Glomerular endothelial cell (primary cell): Measurements from ENCODE around the gene ANKFY1. TPM values are rescaled to one million over a fixed set of nuclear protein-coding genes. Genes with fewer than 3 reads are reported as not detected.

Experiments
- DNase-seq: peaks from one replicate; pipeline ENCODE4 v3.0.0-alpha.2; 2011; ENCODE audit warnings: low read depth, low spot score; ENCODE audit errors: extremely low read depth
- total RNA-seq: library from RNA; depleted of rRNA; stranded (reverse); fragments of >200 nt; gene quantifications from 2 replicates; pipeline ENCODE4 v1.2.3, GENCODE V29; 2015

ANKFY1 gene
- 32.4 and 46.0 TPM in 2 replicates for total RNA-seq

GRCh38 chr17:4263282-4264215 lies at the start of gene ANKFY1:
ANKFY1 (minus strand) TSS chr17:4263979; CDS start chr17:4263941, 38 bp downstream.
- peak; percentile 61 for DNase-seq

- no peak for DNase-seq
Measured at GRCh38 chr17:4310354-4311060, 46.7 kb upstream of the ANKFY1 start.

GRCh38 chr17:4309897-4310296 lies 46.1 kb upstream of the ANKFY1 start:
- DNase-seq: no peak

- no peak for DNase-seq
Measured at GRCh38 chr17:4307179-4307930, 43.6 kb upstream of the ANKFY1 start.

- DNase-seq: no peak
Measured at GRCh38 chr17:4305224-4305623, 41.4 kb upstream of the ANKFY1 start.

GRCh38 chr17:4304417-4305027 lies 40.7 kb upstream of the ANKFY1 start:
- DNase-seq: no peak

- no peak for DNase-seq
Measured at GRCh38 chr17:4301066-4301465, 37.3 kb upstream of the ANKFY1 start.

GRCh38 chr17:4297351-4297750 lies 33.6 kb upstream of the ANKFY1 start:
- no peak for DNase-seq

- no peak for DNase-seq
Measured at GRCh38 chr17:4295686-4296085, 31.9 kb upstream of the ANKFY1 start.

- no peak for DNase-seq
Measured at GRCh38 chr17:4293572-4293971, 29.8 kb upstream of the ANKFY1 start.

GRCh38 chr17:4287710-4288109 lies 23.9 kb upstream of the ANKFY1 start:
- DNase-seq: no peak

- DNase-seq: no peak
Measured at GRCh38 chr17:4276514-4276913, 12.7 kb upstream of the ANKFY1 start.

- DNase-seq: no peak
Measured at GRCh38 chr17:4272972-4273368, 9.2 kb upstream of the ANKFY1 start.

GRCh38 chr17:4272213-4272971 lies 8.6 kb upstream of the ANKFY1 start:
- DNase-seq: no peak

- DNase-seq: no peak
Measured at GRCh38 chr17:4270736-4271135, 7.0 kb upstream of the ANKFY1 start.

GRCh38 chr17:4269915-4270314 lies 6.1 kb upstream of the ANKFY1 start:
- no peak for DNase-seq

- no peak for DNase-seq
Measured at GRCh38 chr17:4267402-4267801, 3.6 kb upstream of the ANKFY1 start.

- no peak for DNase-seq
Measured at GRCh38 chr17:4266550-4266949, 2.8 kb upstream of the ANKFY1 start.

- DNase-seq: no peak
Measured at GRCh38 chr17:4262703-4263102, 1.1 kb downstream of the ANKFY1 start.

- DNase-seq: no peak
Measured at GRCh38 chr17:4261452-4261851, 2.3 kb downstream of the ANKFY1 start.
